Vagina (tissue), 2 donors: Measurements from ENCODE around the gene PWWP2A.

ENCODE experiments used
- CTCF ChIP-seq, 3 experiments: fragments of 450-650 bp in 2 of 3; fragments of 200-600 bp in 1 of 3; sonication (generic) in 1 of 3; IDR thresholded peaks; one replicate each; pipeline ENCODE4 v1.5.1; 2017 to 2019; ENCODE audit warnings: antibody characterized with exemption in 3 of 3, mild to moderate bottlenecking in 2 of 3, moderate library complexity in 2 of 3
- POLR2A ChIP-seq, 2 donors: fragments of 450-650 bp; IDR thresholded peaks; one replicate each; pipeline ENCODE4 v1.6.1; 2017; ENCODE audit warnings: antibody characterized with exemption in 2 of 2, mild to moderate bottlenecking in 2 of 2, moderate library complexity in 2 of 2

GRCh38 chr5:160060001-160060400 is 59.2 kb downstream of the PWWP2A start:
- TF ChIP-seq CTCF (IDR thresholded peaks at IDR 0.05) = no peak
- no peak for TF ChIP-seq POLR2A (IDR thresholded peaks at IDR 0.05)
